Naive thymus-derived CD8-positive, alpha-beta T cell (primary cell): Measurements from ENCODE around the gene AHDC1. TPM values are rescaled to one million over a fixed set of nuclear protein-coding genes. Genes with fewer than 3 reads are reported as not detected.

ENCODE experiments used
- ATAC-seq, 2 donors: fragments of 150-1000 bp; cut with Tn5 transposase in 1 of 2; sonication (Bioruptor Pico), chemical (Tn5 transposase) in 1 of 2; 1 replicate in 1 of 2; 2 replicates in 1 of 2; pipeline ENCODE4 v1.10.0; 2021; ENCODE audit warnings: mild to moderate bottlenecking in 2 of 2, moderate library complexity in 2 of 2
- POLR2A ChIA-PET: fragments of 350-600 bp; sonication (Branson Sonifier 250); formaldehyde crosslinking; loops from one replicate; lab custom pipeline; 2021; ENCODE audit warnings: antibody characterized with exemption; lab: Charles Lee
- DNase-seq, 10 donors: peaks; one replicate each; pipeline versions ENCODE4 v3.0.0 to v3.0.0-alpha.2; 2020 to 2022
- H3K27ac Mint-ChIP-seq, 10 donors: one replicate each; pipeline ENCODE4 v1.8.0; 2020 to 2022; ENCODE audit warnings: mild to moderate bottlenecking in 10 of 10, mixed read lengths in 10 of 10, moderate library complexity in 4 of 10, inconsistent platforms in 1 of 10
- H3K27me3 Mint-ChIP-seq, 5 donors: one replicate each; pipeline ENCODE4 v1.8.0; 2021 to 2022; ENCODE audit warnings: mixed read lengths in 5 of 5
- H3K36me3 Mint-ChIP-seq, 3 donors: one replicate each; pipeline ENCODE4 v1.8.0; 2020 to 2022; ENCODE audit warnings: mixed read lengths in 3 of 3, mild to moderate bottlenecking in 2 of 3, inconsistent platforms in 1 of 3
- H3K4me1 Mint-ChIP-seq, 4 donors: one replicate each; pipeline ENCODE4 v1.8.0; 2021 to 2022; ENCODE audit warnings: mixed read lengths in 4 of 4
- H3K4me3 Mint-ChIP-seq, 10 donors: one replicate each; pipeline ENCODE4 v1.8.0; 2020 to 2022; ENCODE audit warnings: mild to moderate bottlenecking in 10 of 10, mixed read lengths in 10 of 10, moderate library complexity in 6 of 10, inconsistent platforms in 1 of 10
- H3K9me3 Mint-ChIP-seq, 9 donors: one replicate each; pipeline ENCODE4 v1.8.0; 2020 to 2022; ENCODE audit warnings: mixed read lengths in 9 of 9, mild to moderate bottlenecking in 3 of 9, inconsistent platforms in 1 of 9, moderate library complexity in 1 of 9
- polyA plus RNA-seq, 3 donors: library from polyadenylated mRNA; unstranded; fragments of 300-500 nt; fragmentation: Illumina TruSeq; gene quantifications; one replicate each; pipeline ENCODE4 v1.2.3, GENCODE V29; 2021
- total RNA-seq, 8 experiments: library from RNA in 2 of 8; stranded (reverse) in 2 of 8; gene quantifications; one replicate each; pipeline ENCODE4 v1.2.3 and lab custom pipeline; 2021 to 2026

The AHDC1 gene
- total and polyA plus RNA-seq, 5 experiments from 2014 or later, result 0.57 to 24.7 (median 2.4) TPM

DNA sequence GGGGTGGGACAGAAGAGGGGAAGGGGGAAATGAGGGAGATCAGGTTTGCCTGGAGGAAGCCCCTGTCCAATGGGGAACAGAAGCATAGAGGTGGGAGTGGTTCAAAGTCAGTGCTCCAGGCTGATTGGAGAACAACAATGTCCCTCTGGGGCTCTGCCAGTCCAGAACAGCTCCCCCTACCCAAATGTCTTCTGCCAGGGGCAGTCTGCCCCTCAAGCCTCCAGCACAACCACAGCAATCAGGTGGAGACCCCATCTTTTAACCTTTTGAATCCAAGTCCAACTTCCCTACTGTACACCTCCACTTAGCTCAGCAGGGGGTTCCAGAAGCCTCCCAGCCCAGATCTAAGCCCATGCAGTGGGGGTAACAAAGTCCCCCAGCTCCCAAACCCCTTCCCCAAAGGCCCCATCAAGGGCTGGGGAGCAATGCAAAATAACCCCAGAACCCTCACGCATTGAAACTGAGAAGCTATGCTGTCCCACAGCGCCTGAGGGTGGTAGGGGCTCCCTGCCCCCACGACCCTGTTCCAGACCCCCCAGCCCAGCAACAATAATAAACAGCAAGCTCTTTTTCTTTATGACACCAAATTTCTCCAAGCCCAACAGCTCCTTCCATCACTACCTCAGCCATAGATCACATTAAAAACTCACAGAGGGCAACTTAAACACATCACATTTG is 3.3 kb downstream of the AHDC1 start:
- no peaks in the 10 kb centered on the region for H3K9me3 Mint-ChIP-seq
- H3K4me1 Mint-ChIP-seq, result peaks cover 13 to 49% (median 31%) of the 10 kb centered on the region in 4 donors
- POLR2A ChIA-PET, result interaction anchor here (0.6 to 2.6 kb wide), 8 partner anchors 16 to 101 kb away, joined by 3 to 13 read pairs (median 4); no protein-coding TSS in a partner anchor
- ATAC-seq (no peak), DNase-seq (no peak)
- no peaks in the 10 kb centered on the region for H3K27me3 Mint-ChIP-seq
- H3K27ac Mint-ChIP-seq, result peak overlapping the region in 8 of 10 donors; percentile 4 to 80 (median 46)
- no peaks in the 10 kb centered on the region for H3K36me3 Mint-ChIP-seq
- peak overlapping the region in 9 of 10 donors; percentile 0 to 85 (median 61) for H3K4me3 Mint-ChIP-seq

DNA sequence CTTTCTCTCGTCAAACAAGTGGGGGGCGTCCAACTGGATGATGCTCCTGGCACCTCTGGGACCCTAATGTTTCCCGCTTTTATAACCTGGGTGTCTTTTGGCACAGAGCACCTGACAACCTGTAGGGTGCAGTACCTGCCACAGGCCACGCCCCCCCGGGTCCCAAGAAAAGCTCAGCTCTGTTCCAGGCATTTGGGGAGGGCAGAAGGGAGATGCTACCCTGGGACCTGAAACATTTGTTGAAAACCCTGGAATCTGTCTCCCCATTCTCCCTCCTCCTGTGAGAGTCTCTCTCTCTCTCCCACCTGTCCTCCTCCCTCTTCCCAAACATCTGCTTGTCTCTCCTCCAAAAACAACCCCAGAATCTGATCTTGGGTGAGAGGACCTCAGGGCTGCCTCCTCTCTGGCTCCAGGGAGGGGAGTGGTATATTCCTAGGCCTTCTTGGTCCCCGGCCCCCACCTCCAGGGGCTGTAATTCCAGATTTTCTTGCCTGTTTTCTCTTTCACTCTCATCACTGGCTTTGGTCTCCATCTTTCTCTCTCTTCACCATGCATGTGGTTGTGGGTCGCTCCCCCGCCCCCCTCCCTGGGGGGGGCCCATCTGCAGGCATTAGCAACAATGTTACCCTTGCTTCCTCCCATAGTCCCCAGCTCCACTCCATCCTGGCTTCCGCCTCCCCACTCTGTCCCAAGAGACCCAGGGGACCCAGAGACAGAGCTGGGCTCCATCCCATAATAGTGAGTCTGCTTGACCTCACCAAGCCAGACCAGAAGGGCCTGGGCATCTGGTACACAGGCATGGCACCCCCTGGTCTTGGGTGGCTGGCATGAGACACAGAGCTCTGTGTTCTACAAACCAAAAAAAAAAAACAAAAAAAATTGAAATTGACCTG is 4.1 kb downstream of the AHDC1 start:
- Mint-ChIP-seq H3K36me3 (no peaks in the 10 kb centered on the region), H3K9me3 (no peaks in the 10 kb centered on the region), H3K27me3 (no peaks in the 10 kb centered on the region), H3K4me1 (peaks cover 7 to 42% (median 28%) of the 10 kb centered on the region in 4 donors), H3K27ac (peak overlapping the region in 8 of 10 donors; percentile 31 to 83 (median 68)), H3K4me3 (peak overlapping the region in 8 of 10 donors; percentile 5 to 81 (median 48))
- POLR2A ChIA-PET, result interaction anchor here (0.8 to 2.6 kb wide), 7 partner anchors 17 to 78 kb away, joined by 3 to 13 read pairs (median 4); no protein-coding TSS in a partner anchor
- no peak for DNase-seq
- ATAC-seq, result no peak

DNA sequence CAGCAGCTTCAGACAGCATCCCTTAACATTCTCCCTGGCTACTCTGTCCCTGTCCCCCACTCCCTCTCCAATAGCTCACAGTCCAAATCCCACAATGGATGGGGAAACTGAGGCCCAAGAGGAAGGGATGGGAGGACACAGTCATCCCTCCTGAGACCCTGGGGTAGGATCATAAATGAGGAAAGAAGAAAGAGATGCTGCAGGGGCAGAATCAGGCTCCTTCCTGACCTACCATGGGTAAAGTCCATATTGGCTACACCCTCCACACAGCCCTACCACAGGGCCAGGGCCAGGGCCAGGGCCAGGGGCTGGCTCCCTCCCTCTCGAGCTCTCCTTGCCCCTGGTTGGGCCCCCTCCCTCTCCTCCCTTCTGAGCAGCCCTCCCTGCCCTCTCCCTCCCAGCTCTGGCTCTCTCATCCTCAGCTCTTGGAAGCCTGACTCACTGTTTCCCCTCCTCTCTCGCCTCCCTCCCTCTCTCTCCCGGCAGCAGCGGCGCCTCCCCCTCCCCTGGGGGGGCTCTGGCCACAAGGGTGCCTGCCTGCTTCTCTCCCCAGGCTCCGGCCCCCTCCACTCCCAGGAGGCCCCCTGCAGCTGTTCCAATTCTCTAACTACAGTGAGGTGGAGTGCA is 4.9 kb downstream of the AHDC1 start:
- DNase-seq, result peak in 1 of 10 donors; percentile 13
- Mint-ChIP-seq H3K27me3 (no peaks in the 10 kb centered on the region), H3K36me3 (no peaks in the 10 kb centered on the region), H3K9me3 (no peaks in the 10 kb centered on the region), H3K27ac (peak overlapping the region in 4 of 10 donors; percentile 23 to 80 (median 60)), H3K4me1 (peaks cover 5 to 41% (median 28%) of the 10 kb centered on the region in 4 donors), H3K4me3 (peak overlapping the region in 7 of 10 donors; percentile 5 to 70 (median 41))
- POLR2A ChIA-PET, result interaction anchor here (0.8 to 1.3 kb wide), 2 partner anchors 30 to 74 kb away, joined by 3 to 4 read pairs; no protein-coding TSS in a partner anchor
- no peak for ATAC-seq

DNA sequence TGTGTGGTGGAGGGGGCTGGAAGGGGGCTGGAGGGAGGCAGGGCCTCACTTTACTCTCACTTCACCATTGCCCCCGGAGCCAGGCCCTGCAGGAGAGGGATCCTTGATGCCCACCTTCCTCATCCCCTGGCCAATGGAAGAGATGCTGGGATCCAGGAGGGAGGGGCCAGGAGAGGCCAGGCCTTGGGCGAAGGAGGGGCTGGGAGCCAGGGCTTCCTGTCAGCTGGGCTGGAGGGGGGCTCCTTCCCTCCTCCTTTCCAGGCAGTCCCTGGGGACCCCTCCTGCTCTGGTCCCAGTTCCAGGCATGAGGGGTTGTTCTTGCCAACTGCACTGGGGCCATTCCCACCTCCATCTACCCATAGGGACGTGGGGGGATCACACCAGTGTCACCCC is 5.7 kb downstream of the AHDC1 start:
- POLR2A ChIA-PET, result interaction anchor here (1.3 kb wide), 1 partner anchor 73 kb away, joined by 3 read pairs; no protein-coding TSS in a partner anchor
- peak overlapping the region in 4 of 10 donors; percentile 14 to 65 (median 35) for H3K4me3 Mint-ChIP-seq

DNA sequence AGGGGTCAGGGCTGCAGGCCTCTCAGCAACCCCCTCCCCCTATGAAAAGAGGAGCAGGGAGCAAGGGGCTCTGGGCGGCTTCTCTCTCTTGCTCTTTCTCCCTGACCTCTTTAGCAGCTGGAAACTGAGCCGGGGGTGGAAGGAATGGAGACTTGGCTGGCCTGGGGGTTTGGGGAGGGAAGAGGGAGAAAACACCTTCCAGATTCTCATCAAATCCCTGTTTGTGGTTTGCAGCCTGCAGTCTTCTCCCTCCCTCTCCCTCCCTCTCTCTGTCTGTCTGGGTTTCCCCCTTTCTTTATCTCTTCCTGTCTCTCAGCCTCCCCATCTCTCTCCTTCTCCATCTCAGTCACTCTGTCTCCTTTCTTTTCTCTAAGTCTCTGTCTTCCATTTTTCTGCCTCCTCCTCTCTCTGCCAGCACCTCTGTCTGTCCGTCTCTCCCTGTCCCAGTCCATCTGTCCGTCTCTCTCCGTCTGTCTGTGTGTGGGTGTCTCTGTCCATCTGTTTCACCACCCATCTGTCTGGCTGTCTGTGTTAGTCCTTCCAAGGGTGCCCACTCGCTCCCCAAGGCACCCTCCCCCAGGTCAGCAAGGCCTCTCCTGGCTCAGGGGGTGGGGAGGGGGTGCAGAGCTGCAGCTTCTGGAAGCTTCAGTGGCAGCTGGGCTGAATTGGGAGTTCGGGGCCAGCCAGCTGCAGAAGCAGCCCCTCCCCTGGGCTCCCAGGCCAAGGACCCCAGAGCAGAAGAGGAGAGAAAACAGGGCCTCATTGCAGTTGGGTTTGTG is 6.2 kb downstream of the AHDC1 start:
- Mint-ChIP-seq H3K4me1 (peaks cover 0 to 41% (median 27%) of the 10 kb centered on the region in 4 donors), H3K27ac (peak overlapping the region in 6 of 10 donors; percentile 4 to 70 (median 44)), H3K27me3 (no peaks in the 10 kb centered on the region), H3K9me3 (no peaks in the 10 kb centered on the region), H3K36me3 (no peaks in the 10 kb centered on the region), H3K4me3 (peak overlapping the region in 6 of 10 donors; percentile 16 to 77 (median 48))
- POLR2A ChIA-PET, result no interaction called here
- DNase-seq (no peak), ATAC-seq (no peak)

More for the DNA sequence above, 5.7 kb downstream of the AHDC1 start:
- no peaks in the 10 kb centered on the region for H3K36me3 Mint-ChIP-seq
- no peak for ATAC-seq
- peaks cover 0 to 41% (median 27%) of the 10 kb centered on the region in 4 donors for H3K4me1 Mint-ChIP-seq
- H3K27me3 Mint-ChIP-seq, result no peaks in the 10 kb centered on the region
- no peaks in the 10 kb centered on the region for H3K9me3 Mint-ChIP-seq
- DNase-seq, result no peak
- H3K27ac Mint-ChIP-seq, result no peak overlapping the region

DNA sequence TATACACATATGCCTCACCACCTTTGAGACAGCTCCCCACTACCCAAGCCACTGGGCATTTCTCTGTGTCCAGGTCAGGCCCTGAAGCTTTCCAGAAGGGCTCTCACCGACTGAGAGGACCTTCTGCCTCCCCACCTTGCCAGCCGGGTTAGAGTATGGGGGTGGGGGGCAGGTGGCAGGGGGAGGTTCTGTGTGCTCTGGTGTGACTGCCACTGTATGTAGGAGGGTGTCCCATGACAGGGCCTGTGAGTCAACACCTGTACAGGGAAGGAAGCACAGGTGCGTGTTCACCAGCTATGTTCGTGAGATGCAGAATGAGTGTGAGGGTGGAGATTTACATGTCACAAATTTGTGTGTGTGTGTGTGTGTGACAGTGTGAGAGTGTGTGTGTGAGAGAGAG is 7.0 kb downstream of the AHDC1 start:
- POLR2A ChIA-PET, result no interaction called here
- no peak overlapping the region for H3K4me3 Mint-ChIP-seq
- H3K27me3 Mint-ChIP-seq, result no peaks in the 10 kb centered on the region
- peaks cover 0 to 36% (median 23%) of the 10 kb centered on the region in 4 donors for H3K4me1 Mint-ChIP-seq
- H3K36me3 Mint-ChIP-seq, result no peaks in the 10 kb centered on the region
- DNase-seq (no peak), ATAC-seq (no peak)
- H3K27ac Mint-ChIP-seq, result no peak overlapping the region
- H3K9me3 Mint-ChIP-seq, result no peaks in the 10 kb centered on the region

DNA sequence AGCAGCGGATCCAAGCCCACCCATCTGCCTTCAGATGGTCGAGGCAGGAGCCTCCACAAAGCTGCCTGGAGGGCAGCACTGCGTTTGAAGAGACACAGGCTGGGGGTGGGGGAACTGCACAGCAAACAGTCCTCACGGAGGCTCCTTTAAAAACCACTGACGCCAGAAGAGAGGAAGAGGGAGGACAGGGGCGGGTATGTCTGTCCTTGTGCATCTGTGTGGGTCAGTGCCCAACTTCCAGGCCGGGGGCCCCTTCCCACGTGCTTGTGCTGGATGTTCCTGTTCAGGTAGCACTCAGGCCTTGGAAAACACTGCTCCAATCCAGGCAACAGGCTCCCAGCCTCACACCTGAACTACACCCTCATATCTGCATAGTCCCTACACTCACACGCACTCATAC is 7.7 kb downstream of the AHDC1 start:
- Mint-ChIP-seq H3K4me1 (peaks cover 0 to 34% (median 23%) of the 10 kb centered on the region in 4 donors), H3K27ac (no peak overlapping the region), H3K4me3 (no peak overlapping the region), H3K36me3 (no peaks in the 10 kb centered on the region), H3K9me3 (no peaks in the 10 kb centered on the region), H3K27me3 (no peaks in the 10 kb centered on the region)
- POLR2A ChIA-PET, result interaction anchor here (1.1 kb wide), 2 partner anchors 21 to 71 kb away, joined by 3 read pairs; no protein-coding TSS in a partner anchor
- ATAC-seq (no peak), DNase-seq (no peak)

DNA sequence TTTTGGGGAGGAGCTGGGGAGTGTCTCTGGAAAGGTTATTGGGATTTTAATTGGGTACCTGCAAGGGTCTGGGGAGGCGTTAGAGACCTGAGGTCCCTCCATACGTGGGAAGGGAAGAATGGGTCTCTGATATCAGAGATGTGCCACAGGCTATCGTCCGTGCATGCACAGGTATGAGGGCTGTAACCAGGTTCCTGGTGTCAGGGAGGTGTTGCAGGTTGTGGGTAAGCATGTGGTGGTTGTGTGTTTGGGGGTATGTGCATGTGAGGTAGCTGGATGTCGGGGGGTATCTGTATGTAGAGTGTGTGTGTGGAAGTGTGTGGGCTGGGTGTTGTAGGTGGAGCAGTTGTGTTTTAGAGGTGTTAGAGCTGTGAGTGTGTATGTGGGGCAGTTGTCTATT is 8.3 kb downstream of the AHDC1 start:
- peaks cover 0 to 28% (median 17%) of the 10 kb centered on the region in 4 donors for H3K4me1 Mint-ChIP-seq
- DNase-seq (no peak), ATAC-seq (no peak)
- H3K9me3 Mint-ChIP-seq, result no peaks in the 10 kb centered on the region
- no peak overlapping the region for H3K4me3 Mint-ChIP-seq
- H3K27ac Mint-ChIP-seq, result no peak overlapping the region
- no peaks in the 10 kb centered on the region for H3K36me3 Mint-ChIP-seq
- POLR2A ChIA-PET, result interaction anchor here (1.1 kb wide), 2 partner anchors 21 to 70 kb away, joined by 3 read pairs; no protein-coding TSS in a partner anchor
- H3K27me3 Mint-ChIP-seq, result no peaks in the 10 kb centered on the region

DNA sequence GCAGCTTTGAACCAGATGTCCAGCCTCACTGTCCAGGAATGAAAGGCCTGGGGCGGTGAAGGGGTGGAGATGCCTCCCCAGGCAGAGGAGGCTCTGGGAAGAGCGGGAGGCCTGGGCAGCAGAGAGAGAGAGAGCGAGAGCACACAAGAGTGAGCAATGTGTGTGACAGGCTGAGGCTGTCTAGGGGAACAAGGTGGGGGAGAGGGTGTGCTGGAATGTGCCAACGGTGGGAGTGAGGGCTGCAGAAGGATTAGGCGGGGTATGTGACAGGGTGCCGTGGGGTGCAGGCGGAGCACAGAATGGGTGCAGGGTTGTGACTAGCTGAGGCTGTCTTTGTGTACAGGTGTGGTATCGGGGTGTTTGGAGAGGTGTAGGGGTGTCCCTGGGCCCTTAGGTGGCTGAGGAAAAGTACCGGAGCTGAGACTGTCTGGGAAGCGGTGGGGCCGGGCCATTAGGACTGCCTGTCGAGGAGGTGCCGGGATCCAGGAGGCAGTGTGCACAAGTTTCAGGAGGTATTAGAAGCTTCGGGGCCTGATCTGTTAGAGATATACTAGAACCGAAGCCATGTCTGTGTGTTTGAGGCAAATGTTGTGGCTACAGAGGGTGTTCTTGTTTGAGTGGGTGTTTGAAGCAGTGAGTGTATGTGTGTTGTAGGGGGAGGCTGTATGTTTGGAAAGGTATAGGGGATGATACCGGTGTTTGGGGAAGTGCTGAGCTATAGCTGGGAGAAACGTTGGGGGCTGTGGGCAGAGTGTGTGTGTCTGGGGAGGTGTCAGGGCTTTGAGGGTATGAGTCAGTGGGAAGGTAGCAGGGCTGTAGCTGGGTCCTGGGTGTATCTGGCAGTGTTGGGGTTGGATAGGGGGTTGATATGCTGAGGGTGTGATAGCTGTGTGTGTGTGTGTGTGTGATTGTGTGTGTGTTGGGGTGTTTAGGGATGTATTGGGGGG is 9.1 kb downstream of the AHDC1 start:
- Mint-ChIP-seq H3K27ac (no peak overlapping the region), H3K36me3 (no peaks in the 10 kb centered on the region), H3K4me1 (peaks cover 0 to 20% (median 11%) of the 10 kb centered on the region in 4 donors), H3K27me3 (no peaks in the 10 kb centered on the region), H3K4me3 (no peak overlapping the region), H3K9me3 (no peaks in the 10 kb centered on the region)
- ATAC-seq (peak in 1 of 2 donors; percentile 39), DNase-seq (no peak)
- POLR2A ChIA-PET, result interaction anchor here (1.1 kb wide), 2 partner anchors 22 to 69 kb away, joined by 3 read pairs; no protein-coding TSS in a partner anchor

DNA sequence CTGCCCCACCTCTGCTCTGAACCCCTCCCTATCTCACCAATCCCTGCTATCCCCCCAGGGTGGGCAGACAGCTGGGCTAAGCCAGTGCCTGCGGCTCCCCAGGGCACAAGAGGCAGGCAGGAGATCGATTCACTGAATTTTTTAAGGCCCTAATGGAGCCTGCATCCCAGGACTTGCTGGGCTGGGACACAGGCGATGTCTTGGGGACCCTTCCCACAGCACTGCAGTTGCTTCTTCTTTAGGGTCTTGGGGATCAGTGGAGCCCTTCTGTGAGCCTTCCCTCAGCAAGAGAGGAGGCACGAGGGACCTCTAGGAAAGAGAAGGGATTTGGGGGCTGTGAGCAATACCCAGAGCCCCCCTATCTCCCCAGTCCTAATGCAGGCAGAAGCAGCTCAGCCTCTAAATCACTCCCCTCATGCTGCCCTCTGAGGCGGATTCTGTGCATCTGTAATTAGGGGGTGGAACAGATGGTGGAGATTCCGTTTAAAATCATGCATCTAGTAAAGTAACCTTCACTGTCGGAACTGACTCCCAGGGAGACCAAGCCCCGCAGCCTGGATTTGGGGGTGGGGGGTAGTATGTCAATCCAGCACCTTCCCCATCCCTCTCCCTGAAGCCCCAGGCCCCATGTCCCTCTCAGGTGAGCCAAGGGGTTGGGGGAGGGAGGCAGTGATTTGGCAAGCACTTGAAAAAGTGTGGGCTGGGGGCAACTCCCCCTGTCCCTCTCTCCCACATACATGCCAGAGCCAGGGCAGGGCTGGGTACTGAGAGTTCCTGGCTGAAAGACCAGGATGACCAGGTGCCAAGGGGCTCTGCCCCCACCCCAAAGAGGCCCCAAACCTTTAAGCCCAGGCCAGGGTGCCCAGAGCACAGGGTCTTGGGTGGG is 10.0 kb downstream of the AHDC1 start:
- ATAC-seq (no peak), DNase-seq (no peak)
- POLR2A ChIA-PET, result interaction anchor here (0.6 kb wide), 1 partner anchor 66 kb away, joined by 3 read pairs; no protein-coding TSS in a partner anchor
- H3K9me3 Mint-ChIP-seq, result no peaks in the 10 kb centered on the region
- no peaks in the 10 kb centered on the region for H3K36me3 Mint-ChIP-seq
- H3K4me1 Mint-ChIP-seq, result peaks cover 0 to 11% (median 6%) of the 10 kb centered on the region in 4 donors
- no peak overlapping the region for H3K27ac Mint-ChIP-seq
- H3K4me3 Mint-ChIP-seq, result no peak overlapping the region
- no peaks in the 10 kb centered on the region for H3K27me3 Mint-ChIP-seq
